GM20000 (cell line): ENCODE data around the gene CCSER2.
"Not testable (repeated sequence)": the region's sequence is repeated elsewhere in the genome, so short reads cannot be mapped to it uniquely, and the experiment has no call there.

Source experiments
- DNase-seq: peaks from one replicate; pipeline ENCODE4 v3.0.0; 2012; ENCODE audit warnings: low spot score
- CTCF ChIP-seq: IDR thresholded peaks from 2 replicates; pipeline ENCODE4 v1.5.1; 2012; ENCODE audit warnings: mild to moderate bottlenecking, control low read depth; ENCODE audit errors: extremely low read depth, missing control alignments

The CCSER2 gene

DNA sequence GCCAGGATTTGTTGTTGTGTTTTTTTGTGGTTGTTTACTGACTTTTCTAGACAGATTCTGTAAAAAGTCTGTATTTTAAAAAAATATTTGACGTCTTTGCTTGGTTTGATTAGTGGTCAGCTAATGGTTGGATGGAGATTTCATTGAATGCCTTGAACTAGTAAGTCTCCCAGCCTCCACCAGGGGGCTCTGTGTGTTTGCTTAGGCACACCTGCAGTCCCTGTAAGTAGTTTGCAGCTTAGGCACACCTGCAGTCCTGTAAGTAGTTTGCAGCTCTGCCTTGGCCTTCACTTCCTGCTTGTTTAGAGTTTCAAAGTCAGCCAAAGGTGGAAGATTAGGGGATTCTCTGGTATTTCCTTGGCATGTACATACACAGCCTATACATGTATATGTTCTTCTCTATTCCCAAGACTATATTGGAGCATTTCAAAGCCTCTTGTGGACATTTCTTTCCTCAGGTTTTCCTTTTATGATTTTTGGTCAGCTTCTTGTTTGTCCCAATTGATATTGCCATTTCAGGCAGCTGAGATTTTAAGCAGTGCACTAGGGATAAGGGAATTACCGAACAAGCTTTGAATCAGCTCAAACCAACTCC, 101.6 kb downstream of the CCSER2 start:
- TF ChIP-seq CTCF = peak; percentile 73
- DNase-seq = peak; percentile 60

DNA sequence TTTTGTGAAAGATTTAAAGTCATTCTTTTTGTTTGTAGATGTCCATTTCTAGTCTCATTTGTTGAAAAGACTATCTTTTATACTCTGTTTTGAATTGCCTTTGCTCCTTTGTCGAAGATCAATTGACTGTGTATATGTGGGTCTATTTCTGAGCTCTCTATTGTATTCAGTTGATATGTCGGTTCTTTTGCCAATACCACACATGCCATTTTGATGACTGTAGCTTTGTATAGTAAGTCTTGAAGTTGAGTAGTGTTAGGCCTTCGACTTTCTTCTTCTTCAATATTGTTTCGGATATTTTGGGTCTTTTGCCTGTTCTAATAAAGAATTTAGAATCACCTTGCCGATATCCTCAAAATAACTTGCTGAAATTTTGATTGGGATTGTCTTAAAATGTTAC, 104.5 kb downstream of the CCSER2 start:
- TF ChIP-seq CTCF = no peak
- no peak for DNase-seq

DNA sequence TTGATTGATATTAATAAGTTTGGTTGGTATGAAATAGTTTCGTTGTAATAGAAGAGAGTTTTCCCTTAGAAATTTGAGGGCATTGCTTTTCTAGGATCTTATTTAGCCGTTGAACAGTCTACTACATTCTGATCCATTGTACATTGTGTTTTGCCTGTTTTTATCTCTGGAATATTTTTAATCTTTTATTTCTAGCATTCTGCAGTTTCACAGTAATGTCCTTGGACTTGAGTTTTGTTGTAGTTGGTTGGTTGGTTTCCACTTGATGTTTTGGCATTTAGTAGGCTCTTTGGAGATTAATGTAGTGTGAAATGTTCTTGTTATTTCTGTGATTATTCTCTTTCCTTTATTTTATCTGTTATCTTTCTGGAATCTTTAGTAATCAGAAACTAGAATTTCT, 112.4 kb downstream of the CCSER2 start:
- no peak for DNase-seq
- no peak for TF ChIP-seq CTCF

DNA sequence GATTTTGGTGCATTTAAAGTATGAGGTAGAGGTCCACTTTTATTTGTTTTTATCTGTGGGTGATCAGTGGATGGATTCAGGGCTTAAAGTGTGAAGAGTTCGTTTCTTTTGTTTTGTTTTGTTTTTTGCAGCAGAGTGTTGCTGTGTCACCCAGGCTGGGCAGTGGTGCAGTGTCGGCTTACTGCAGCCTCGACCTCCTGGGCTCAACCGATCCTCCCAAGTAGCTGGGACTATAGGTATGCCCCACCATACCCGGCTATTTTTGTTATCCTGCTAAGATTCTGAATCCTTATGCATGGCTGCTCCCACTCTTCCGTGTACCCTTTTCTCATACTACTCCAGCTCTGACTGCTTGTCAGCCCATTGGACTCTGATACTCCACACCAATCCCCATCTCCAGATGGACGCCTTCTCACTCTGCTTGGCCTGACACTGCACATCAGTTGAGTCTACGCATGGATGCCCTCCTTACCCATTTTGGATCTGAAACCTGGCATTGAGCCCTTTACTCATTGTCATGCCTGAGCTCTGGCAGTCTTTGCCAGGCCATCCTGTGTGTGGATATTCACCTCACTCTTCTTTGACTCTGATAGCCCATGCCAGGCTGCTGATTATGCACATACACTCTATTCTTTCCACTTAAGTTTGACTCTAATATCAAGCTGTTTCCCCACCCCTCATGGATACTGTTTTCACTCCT, 119.5 kb downstream of the CCSER2 start:
- TF ChIP-seq CTCF = no peak
- no peak for DNase-seq

DNA sequence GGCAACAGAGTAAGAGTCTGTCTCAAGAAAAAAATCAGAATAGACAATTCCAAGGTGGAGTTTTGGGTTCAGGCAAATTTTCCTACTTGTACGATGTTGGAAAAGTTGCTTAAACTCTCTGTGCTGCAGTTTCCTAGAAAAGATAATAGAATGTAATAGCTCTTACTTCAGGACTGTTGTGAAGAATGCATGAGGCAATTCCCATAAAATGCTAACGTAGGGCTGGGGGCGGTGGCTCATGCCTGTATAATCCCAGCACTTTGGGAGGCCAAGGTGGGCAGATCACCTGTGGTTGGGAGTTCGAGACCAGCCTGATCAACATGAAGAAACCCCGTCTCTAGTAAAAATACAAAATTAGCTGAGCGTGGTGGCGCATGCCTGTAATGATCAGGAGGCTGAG, 121.0 kb downstream of the CCSER2 start:
- DNase-seq = not testable (repeated sequence)

DNA sequence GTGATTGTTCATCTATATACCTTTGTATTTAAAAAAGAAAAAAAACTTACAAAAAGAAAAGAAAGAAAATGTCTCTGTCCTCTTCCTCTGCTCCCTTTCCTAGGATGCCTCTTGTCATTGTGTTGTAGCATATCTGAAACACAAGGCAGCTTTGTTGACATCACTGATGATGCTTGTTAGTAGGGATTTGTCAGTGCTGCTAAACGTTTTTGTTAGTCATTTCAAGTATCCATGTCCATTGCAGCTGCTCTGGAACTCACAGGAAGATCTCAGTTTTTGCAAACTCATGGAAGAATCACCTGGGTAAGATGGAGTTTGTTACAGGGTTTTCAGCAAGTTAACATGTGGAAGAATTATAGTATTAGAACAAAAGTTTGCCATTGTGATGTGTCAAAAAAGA, 123.6 kb downstream of the CCSER2 start:
- no peak for DNase-seq
- TF ChIP-seq CTCF = no peak

DNA sequence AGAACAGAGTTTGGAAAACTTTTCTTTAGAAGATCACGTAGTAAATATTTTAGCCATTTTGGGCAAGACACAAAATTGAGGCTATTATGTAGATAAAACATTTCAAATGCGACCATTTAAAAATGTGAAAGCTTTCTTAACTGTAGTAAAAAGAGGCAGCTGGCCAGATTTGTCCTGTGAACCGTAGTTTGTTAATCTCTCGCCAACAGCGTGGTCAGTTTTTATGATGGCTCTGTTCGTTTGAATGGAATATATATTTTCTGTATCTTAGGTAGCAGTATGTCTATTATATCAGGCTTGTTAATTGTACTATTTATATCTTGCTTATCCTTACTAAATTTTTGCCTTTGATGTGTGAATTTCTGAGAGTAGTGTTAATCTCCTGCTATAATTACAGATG, 124.9 kb downstream of the CCSER2 start:
- DNase-seq = no peak
- TF ChIP-seq CTCF = no peak

DNA sequence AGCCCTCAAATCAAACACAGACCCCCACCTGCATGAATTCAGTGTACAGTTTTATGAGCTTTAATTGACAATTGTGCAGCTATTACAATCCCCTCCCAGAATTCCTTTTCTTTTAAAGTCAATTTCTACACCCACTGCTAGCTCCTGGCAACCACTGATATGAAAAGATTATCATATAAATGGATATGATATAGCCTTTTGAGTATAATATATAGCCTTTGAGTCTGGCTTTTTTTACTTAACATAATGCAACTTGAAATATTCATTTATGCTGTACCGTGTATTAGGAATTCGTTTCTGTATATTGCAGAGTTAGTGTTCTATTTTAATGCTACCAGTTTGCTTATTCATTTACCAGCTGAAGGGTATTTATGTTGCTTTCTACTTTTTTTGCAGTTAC, 127.7 kb downstream of the CCSER2 start:
- TF ChIP-seq CTCF = no peak
- no peak for DNase-seq
